Endothelial cell (in vitro differentiated cells): ENCODE results near the gene NCOA6. TPM values are rescaled to one million over a fixed set of nuclear protein-coding genes. Genes with fewer than 3 reads are reported as not detected.

Experiments used
- DNase-seq: peaks from one replicate; pipeline ENCODE4 v3.0.0; 2021; ENCODE audit warnings: low spot score
- H3K27ac Mint-ChIP-seq: one replicate; pipeline ENCODE4 v1.8.0; 2021; ENCODE audit warnings: mixed read lengths, inconsistent platforms; ENCODE audit not compliant: unreplicated experiment
- H3K27me3 Mint-ChIP-seq: one replicate; pipeline ENCODE4 v1.8.0; 2021; ENCODE audit warnings: mild to moderate bottlenecking, moderate library complexity, mixed read lengths, inconsistent platforms; ENCODE audit not compliant: unreplicated experiment
- H3K36me3 Mint-ChIP-seq: one replicate; pipeline ENCODE4 v1.8.0; 2021; ENCODE audit warnings: mild to moderate bottlenecking, low read depth, mixed read lengths, inconsistent platforms; ENCODE audit not compliant: unreplicated experiment
- H3K4me1 Mint-ChIP-seq: one replicate; pipeline ENCODE4 v1.8.0; 2021; ENCODE audit warnings: mild to moderate bottlenecking, mixed read lengths, inconsistent platforms; ENCODE audit not compliant: unreplicated experiment
- H3K4me3 Mint-ChIP-seq: one replicate; pipeline ENCODE4 v1.8.0; 2021; ENCODE audit warnings: mild to moderate bottlenecking, mixed read lengths, inconsistent platforms; ENCODE audit not compliant: unreplicated experiment
- H3K9me3 Mint-ChIP-seq: one replicate; pipeline ENCODE4 v1.8.0; 2021; ENCODE audit warnings: mixed read lengths, inconsistent platforms; ENCODE audit not compliant: unreplicated experiment
- CTCF ChIP-seq: fragments of 200-600 bp; sonication (generic); IDR thresholded peaks from one replicate; pipeline ENCODE4 v1.5.0; 2021; ENCODE audit warnings: antibody characterized with exemption; ENCODE audit not compliant: unreplicated experiment
- total RNA-seq: library from RNA; stranded (reverse); fragmentation: NEBNext Ultra II Directional; extraction: Animal tissue kit (Norgen Biotek cat#: 25700); gene quantifications from one replicate; pipeline ENCODE4 v1.2.1, GENCODE V29; 2021; ENCODE audit not compliant: unreplicated experiment

NCOA6 gene
- total RNA-seq, 1 donor from 2014 or later, result 22.0 TPM

GRCh38 chr20:34689486-34689885 is 136.0 kb downstream of the NCOA6 start:
- H3K4me3 Mint-ChIP-seq, result no peak overlapping the region
- H3K4me1 Mint-ChIP-seq, result peaks cover 9% of the 10 kb centered on the region
- DNase-seq, result no peak
- peaks cover 1% of the 10 kb centered on the region for H3K27me3 Mint-ChIP-seq
- TF ChIP-seq CTCF, result no peak
- H3K36me3 Mint-ChIP-seq, result no peaks in the 10 kb centered on the region
- H3K9me3 Mint-ChIP-seq, result no peaks in the 10 kb centered on the region
- H3K27ac Mint-ChIP-seq, result no peak overlapping the region

- Mint-ChIP-seq H3K4me3 (no peak overlapping the region), H3K27me3 (peaks cover 1% of the 10 kb centered on the region), H3K9me3 (no peaks in the 10 kb centered on the region), H3K4me1 (peaks cover 9% of the 10 kb centered on the region), H3K27ac (no peak overlapping the region), H3K36me3 (no peaks in the 10 kb centered on the region)
- DNase-seq, result no peak
- no peak for TF ChIP-seq CTCF
Measured at GRCh38 chr20:34683667-34684066, 141.8 kb downstream of the NCOA6 start.

GRCh38 chr20:34680586-34681175 is 144.8 kb downstream of the NCOA6 start:
- peak overlapping the region; percentile 57 for H3K27ac Mint-ChIP-seq
- no peak for TF ChIP-seq CTCF
- peaks cover 13% of the 10 kb centered on the region for H3K4me1 Mint-ChIP-seq
- no peak for DNase-seq
- no peak overlapping the region for H3K4me3 Mint-ChIP-seq
- peaks cover 5% of the 10 kb centered on the region for H3K27me3 Mint-ChIP-seq
- H3K36me3 Mint-ChIP-seq, result no peaks in the 10 kb centered on the region
- no peaks in the 10 kb centered on the region for H3K9me3 Mint-ChIP-seq

DNA sequence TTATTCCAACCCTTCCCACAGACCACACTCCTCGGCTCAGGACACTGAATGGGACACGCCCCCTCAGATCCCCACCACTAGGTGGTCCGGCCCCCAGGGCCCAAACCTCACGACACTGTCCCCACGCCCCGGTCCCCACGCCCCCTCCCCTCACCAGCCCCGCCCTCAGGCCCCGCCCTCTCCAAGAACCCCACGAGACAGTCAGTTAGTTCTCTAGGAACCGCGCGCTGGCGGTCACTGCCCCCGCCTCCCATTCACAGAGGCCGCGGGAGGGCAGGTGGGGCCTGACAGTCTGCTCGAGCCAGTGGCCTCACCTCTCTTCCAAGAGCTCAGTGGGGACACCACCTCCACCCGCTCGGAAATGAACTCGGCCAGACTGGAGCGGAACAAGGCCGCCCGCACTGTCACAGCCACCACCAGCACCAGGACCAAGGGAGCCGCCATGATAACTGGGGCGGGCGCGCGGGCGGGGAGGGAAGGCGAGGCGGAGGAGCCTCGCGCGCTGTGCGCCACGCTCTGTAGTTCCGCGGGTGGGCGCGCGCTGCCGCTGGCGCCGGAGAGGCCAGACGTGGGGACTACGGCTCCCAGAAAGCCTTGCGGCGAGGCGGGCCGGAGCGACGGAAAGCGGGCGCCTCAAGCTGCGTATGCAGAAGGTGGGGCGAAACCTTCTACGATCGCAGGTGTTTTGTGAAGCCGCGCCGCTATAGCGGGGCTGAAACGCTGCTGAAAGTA is 148.6 kb downstream of the NCOA6 start, which contains the start of gene PIGU:
TSS of gene PIGU (minus strand) at position 451 of the 732 bp plus-strand sequence. CDS start at position 444, 7 bp downstream.
- no peak for TF ChIP-seq CTCF
- H3K4me3 Mint-ChIP-seq, result peak within 1 kb of the TSS; percentile 97
- peaks cover 3% of the 10 kb centered on the region for H3K27me3 Mint-ChIP-seq
- H3K27ac Mint-ChIP-seq, result peak within 1 kb of the TSS; percentile 86
- peak; percentile 96 for DNase-seq
- no peaks in the 10 kb centered on the region for H3K9me3 Mint-ChIP-seq
- H3K4me1 Mint-ChIP-seq, result peaks cover 8% of the 10 kb centered on the region
- H3K36me3 Mint-ChIP-seq, result no peaks in the 10 kb centered on the region

DNA sequence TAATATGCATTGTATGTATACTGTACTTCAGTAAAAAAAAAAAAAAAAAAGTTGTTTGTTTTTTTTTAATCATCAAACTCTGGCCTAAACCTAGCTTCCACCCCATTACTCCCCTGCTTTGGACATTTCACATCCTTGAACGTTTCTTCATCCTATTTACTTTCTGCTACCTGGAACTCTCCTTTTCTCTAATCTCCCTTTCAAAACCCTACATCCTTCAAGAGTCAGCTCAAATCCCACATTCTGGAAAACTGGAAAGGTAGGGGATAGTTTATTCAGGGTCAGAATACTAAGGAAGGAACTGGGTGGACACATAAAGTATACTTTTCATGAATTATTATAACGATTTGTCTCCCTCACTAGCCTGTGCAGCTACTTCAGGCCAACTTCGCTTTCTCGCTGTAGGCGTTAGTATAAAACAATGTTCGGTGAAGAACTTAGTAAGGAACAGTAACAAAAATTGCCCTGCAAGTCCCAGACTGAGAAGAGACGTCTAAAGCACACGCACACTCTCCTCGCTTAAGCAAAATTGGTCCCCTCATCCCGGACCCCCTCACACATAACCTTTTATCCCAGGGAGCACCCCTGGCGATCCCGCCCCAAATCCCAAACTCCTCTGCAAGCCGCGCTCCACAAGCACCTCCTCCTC is 149.3 kb downstream of the NCOA6 start:
- no peaks in the 10 kb centered on the region for H3K9me3 Mint-ChIP-seq
- peaks cover 8% of the 10 kb centered on the region for H3K4me1 Mint-ChIP-seq
- no peak for TF ChIP-seq CTCF
- peak overlapping the region; percentile 97 for H3K4me3 Mint-ChIP-seq
- DNase-seq, result no peak
- H3K36me3 Mint-ChIP-seq, result no peaks in the 10 kb centered on the region
- H3K27me3 Mint-ChIP-seq, result peaks cover 3% of the 10 kb centered on the region
- peak overlapping the region; percentile 50 for H3K27ac Mint-ChIP-seq
